ENCODE data around the gene GPR50.

GPR50 gene

DNA sequence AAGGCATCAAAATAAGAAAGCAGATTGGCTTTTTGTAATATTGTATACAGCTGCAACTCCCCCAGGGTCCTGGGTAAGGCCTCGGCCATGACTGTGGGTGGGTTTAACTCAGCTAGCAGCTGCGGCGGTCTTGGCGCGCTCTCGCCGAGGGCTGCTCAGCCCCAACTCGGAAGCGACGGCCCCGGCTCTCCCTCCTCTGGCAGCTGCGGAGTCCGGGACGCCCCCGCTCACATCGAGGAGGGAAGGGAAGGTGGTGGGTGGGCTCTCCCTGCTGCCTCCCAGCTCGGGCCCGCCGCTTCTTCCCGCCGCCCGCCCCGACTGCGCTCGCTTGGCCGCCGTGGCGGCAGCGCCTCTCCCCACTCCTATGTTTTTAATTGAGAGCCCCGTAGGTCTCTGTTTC, 51.2 kb downstream of the GPR50 start:
- DNase-seq (ENCODE audit: low read depth) = no peak

- no peak for DNase-seq (ENCODE audit: low read depth)
These were observed 52.6 kb downstream of the GPR50 start for GRCh38 chrX:151228935-151229334.
